Heart left ventricle (tissue), 16 donors: Measurements from ENCODE around the gene CTDSPL2. TPM values are rescaled to one million over a fixed set of nuclear protein-coding genes. Genes with fewer than 3 reads are reported as not detected.

Experiments
- ATAC-seq, 4 donors: fragments of 200-7000 bp; cut with Tn5 transposase; one replicate each; pipeline ENCODE4 v1.9.1; 2020 to 2022; ENCODE audit warnings: moderate library complexity in 4 of 4, mild to moderate bottlenecking in 3 of 4, moderate number of reproducible peaks in 1 of 4
- DNase-seq, 5 donors: peaks; one replicate each; pipeline ENCODE4 v3.0.0-alpha.2; 2020
- H3K27ac ChIP-seq, 12 donors: fragments of 200-600 bp; sonication (generic) in 4 of 12; one replicate each; pipeline versions ENCODE4 v1.5.0 to v1.8.0; 2016 to 2022; ENCODE audit warnings: mild to moderate bottlenecking in 2 of 12
- H3K27me3 ChIP-seq, 9 donors: fragments of 200-600 bp; sonication (generic) in 2 of 9; one replicate each; pipeline versions ENCODE4 v1.5.1 to v1.8.0; 2016 to 2022; ENCODE audit warnings: mild to moderate bottlenecking in 3 of 9
- H3K36me3 ChIP-seq, 9 donors: fragments of 200-600 bp; sonication (generic) in 2 of 9; one replicate each; pipeline versions ENCODE4 v1.5.0 to v1.8.0; 2018 to 2022; ENCODE audit warnings: mild to moderate bottlenecking in 2 of 9
- H3K4me1 ChIP-seq, 12 donors: fragments of 200-600 bp; sonication (generic) in 4 of 12; one replicate each; pipeline versions ENCODE4 v1.5.0 to v1.8.0; 2016 to 2022; ENCODE audit warnings: mild to moderate bottlenecking in 3 of 12
- H3K4me3 ChIP-seq, 12 donors: fragments of 200-600 bp; sonication (generic) in 4 of 12; one replicate each; pipeline versions ENCODE4 v1.5.0 to v1.8.0; 2017 to 2022; ENCODE audit warnings: mild to moderate bottlenecking in 9 of 12, moderate library complexity in 4 of 12
- H3K9me3 ChIP-seq, 12 donors: fragments of 200-600 bp; sonication (generic) in 4 of 12; one replicate each; pipeline versions ENCODE4 v1.5.0 to v1.8.0; 2016 to 2022; ENCODE audit warnings: mild to moderate bottlenecking in 1 of 12
- POLR2A ChIP-seq, 2 donors: fragments of 450-650 bp; IDR thresholded peaks; one replicate each; pipeline ENCODE4 v1.6.1; 2017; ENCODE audit warnings: antibody characterized with exemption in 2 of 2, mild to moderate bottlenecking in 2 of 2, moderate library complexity in 2 of 2
- WGBS, 4 donors: extraction: QIAGEN DNeasy Blood & Tissue Kit in 2 of 4; methylation state at CpG; one replicate each; pipeline versions ENCODE4 v1.1.5 to v1.1.7; 2013 to 2018; 5-methylcytosine and 5-hydroxymethylcytosine counted together
- intact Hi-C, 10 donors: fragments of 100-400 bp; cut with DNase I; formaldehyde crosslinking; loops; one replicate each; pipeline versions ENCODE4 v1.11.1 to v1.14.2; 2022
- polyA plus RNA-seq, 2 donors: library from polyadenylated mRNA; stranded (reverse); fragments of 200-250 nt; gene quantifications; one replicate each; pipeline ENCODE4 v1.2.3, GENCODE V29; 2013
- total RNA-seq, 9 donors: library from RNA; depleted of rRNA in 2 of 9; stranded (reverse); fragments of >200 nt in 2 of 9; fragmentation: NEBNext Ultra II Directional in 3 of 9; extraction: Animal tissue kit (Norgen Biotek cat#: 25700) in 3 of 9; gene quantifications; one replicate each; pipeline versions ENCODE4 v1.1.0 to v1.2.4, GENCODE V29; 2016 to 2023
- TF ChIP-seq, protein P1 (sequence below), 12 donors: fragments of 200-600 bp; sonication (generic) in 4 of 12; IDR thresholded peaks; one replicate each; pipeline versions ENCODE4 v1.5.0 to v1.8.0; 2018 to 2022; ENCODE audit warnings: antibody characterized with exemption in 12 of 12, mild to moderate bottlenecking in 5 of 12
- donor health status: ischemic (EF 13 %, LVEDD 7.1; RV severe dilation, severe dysfunction).
- donor health status: healthy with polysubstance abuse.
- donor health status: DM: no; HTN: yes; CAD: no.
- donor health status: DM: no; HTN: no; CAD: no.
- donor health status: ischemic (EF 25% LVEDD 6.9; RV normal size, moderate dysfunction).
- donor health status: ischemic (EF 25% LVEDD 5.7; RV mildly dilated, moderate dysfunction).
- donor health status: healthy.
- donor health status: DM: yes; HTN: yes; CAD: no.
- donor health status: ischemic (EF 35%, LVEDD 5.7; RV mildly dilated, moderate dysfunction).
- donor health status: nonischemic (EF 11% LVEDD 7.7; RV severe dilation, severe dysfunction).
- donor health status: DM: yes; HTN: yes; CAD: no.
- donor health status: PGD.
- donor health status: ischemic (EF 29% LVEDD 5.4; RV normal size, mild dysfunction).
- donor health status: nonischemic (EF 23%, LVEDD 6.1; RV moderate dilation, normal function).

CTDSPL2 gene
- total and polyA plus RNA-seq, 11 donors = 3.0 to 27.6 (median 18.3) TPM

DNA sequence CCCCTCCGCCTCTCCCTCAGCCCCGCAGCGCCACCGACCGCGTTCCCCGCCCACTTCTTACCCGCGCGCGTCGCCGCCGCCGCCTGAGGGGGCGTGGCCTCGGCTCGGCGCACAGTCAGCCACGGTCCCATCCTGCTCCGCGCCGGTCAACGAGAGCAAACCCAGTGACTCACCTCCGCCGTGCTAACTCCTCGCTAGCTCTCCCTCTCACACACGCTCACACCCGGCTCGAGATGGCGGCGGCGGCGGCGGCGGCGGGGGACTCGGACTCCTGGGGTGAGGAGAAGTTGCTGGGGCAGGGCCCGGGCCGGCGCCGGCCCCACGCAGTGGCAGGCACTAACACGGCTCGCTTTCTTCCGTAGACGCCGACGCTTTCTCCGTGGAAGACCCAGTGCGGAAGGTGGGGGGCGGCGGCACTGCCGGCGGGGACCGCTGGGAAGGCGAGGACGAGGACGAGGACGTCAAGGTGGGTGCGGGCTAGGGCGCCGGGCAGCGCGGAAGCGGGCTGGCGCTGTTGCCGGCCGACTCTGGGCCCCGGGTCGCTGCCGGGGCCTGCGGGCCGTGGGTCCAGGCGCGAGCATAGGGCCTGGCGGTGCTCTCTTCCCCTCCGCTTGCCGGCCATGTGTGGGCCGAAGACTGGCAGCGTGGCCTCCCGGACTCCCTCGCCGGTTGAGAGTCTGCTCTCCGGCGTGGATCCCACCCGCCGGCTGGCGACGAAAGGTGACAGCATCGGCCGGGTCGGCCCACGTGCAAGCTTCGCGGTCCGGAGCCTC lies 109.7 kb downstream of the CTDSPL2 start, which contains the start of gene EIF3J:
EIF3J (plus strand) TSS at position 186 of the 773 bp plus-strand sequence; CDS start at position 234, 48 bp downstream.
- WGBS, 4 donors = 0 to 1% (median 0%) methylated on average over 41 to 97 of the region's 97 CpGs
- Histone ChIP-seq H3K4me1 (peaks cover 5 to 46% (median 33%) of the 10 kb centered on the region in 12 donors), H3K4me3 (peak within 1 kb of the TSS; percentile 66 to 99 (median 94)), H3K9me3 (no peaks in the 10 kb centered on the region), H3K36me3 (peaks cover 0 to 41% (median 17%) of the 10 kb centered on the region in 9 donors), H3K27ac (peak within 1 kb of the TSS; percentile 83 to 99 (median 97)), H3K27me3 (no peaks in the 10 kb centered on the region)
- peak; percentile 96 to 97 (median 97) for DNase-seq
- peak in 1 of 2 donors; percentile 55 for TF ChIP-seq POLR2A (IDR thresholded peaks at IDR 0.05)
- TF ChIP-seq, protein P1, sequence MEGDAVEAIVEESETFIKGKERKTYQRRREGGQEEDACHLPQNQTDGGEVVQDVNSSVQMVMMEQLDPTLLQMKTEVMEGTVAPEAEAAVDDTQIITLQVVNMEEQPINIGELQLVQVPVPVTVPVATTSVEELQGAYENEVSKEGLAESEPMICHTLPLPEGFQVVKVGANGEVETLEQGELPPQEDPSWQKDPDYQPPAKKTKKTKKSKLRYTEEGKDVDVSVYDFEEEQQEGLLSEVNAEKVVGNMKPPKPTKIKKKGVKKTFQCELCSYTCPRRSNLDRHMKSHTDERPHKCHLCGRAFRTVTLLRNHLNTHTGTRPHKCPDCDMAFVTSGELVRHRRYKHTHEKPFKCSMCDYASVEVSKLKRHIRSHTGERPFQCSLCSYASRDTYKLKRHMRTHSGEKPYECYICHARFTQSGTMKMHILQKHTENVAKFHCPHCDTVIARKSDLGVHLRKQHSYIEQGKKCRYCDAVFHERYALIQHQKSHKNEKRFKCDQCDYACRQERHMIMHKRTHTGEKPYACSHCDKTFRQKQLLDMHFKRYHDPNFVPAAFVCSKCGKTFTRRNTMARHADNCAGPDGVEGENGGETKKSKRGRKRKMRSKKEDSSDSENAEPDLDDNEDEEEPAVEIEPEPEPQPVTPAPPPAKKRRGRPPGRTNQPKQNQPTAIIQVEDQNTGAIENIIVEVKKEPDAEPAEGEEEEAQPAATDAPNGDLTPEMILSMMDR (IDR thresholded peaks at IDR 0.05) = no peak
- intact Hi-C loops = loop anchor here in 3 of 10 donors (2.0 to 10.0 kb wide), 2 partner anchors 110 to 112 kb away; partner anchors contain the start of gene CTDSPL2 (in 3 of the 3)
- ATAC-seq = peak; percentile 93 to 97 (median 94)

DNA sequence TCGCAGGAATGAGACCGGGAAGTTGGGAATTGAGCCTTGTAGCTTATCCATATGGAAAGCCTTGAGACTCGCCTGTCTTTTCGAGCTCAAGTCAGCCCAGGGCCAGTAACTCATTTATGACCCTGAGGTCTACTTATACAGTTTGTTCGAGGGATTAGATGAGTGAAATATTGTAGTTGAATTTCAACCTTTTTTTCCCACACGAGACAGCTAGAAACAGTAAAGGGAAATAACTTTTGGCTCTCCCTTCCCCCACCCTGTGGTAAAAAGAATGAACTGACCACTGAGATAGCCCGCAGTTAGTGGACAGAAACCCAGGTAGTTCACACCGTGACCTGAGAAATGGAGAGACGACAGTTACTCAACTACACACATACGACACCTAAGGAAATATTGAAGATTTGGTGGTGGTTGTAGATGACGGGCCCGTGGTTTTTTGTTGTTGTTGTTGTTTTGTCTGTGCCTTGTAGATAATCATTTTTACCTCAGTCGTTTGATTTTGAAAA lies 110.4 kb downstream of the CTDSPL2 start:
- Histone ChIP-seq H3K27me3 (no peaks in the 10 kb centered on the region), H3K4me3 (peak overlapping the region; percentile 42 to 99 (median 94)), H3K9me3 (no peaks in the 10 kb centered on the region), H3K4me1 (peaks cover 5 to 51% (median 39%) of the 10 kb centered on the region in 12 donors), H3K27ac (peak overlapping the region; percentile 83 to 99 (median 97)), H3K36me3 (peaks cover 0 to 35% (median 17%) of the 10 kb centered on the region in 9 donors)
- DNase-seq = no peak
- intact Hi-C loops = loop anchor here in 3 of 10 donors (2.0 to 10.0 kb wide), 2 partner anchors 111 to 113 kb away; partner anchors contain the start of gene CTDSPL2 (in 3 of the 3)
- TF ChIP-seq, protein P1 (IDR thresholded peaks at IDR 0.05) = no peak
- TF ChIP-seq POLR2A (IDR thresholded peaks at IDR 0.05) = no peak
- WGBS, 4 donors = 8 to 19% (median 12%) methylated on average over 13 of the region's 13 CpGs
- ATAC-seq = no peak

DNA sequence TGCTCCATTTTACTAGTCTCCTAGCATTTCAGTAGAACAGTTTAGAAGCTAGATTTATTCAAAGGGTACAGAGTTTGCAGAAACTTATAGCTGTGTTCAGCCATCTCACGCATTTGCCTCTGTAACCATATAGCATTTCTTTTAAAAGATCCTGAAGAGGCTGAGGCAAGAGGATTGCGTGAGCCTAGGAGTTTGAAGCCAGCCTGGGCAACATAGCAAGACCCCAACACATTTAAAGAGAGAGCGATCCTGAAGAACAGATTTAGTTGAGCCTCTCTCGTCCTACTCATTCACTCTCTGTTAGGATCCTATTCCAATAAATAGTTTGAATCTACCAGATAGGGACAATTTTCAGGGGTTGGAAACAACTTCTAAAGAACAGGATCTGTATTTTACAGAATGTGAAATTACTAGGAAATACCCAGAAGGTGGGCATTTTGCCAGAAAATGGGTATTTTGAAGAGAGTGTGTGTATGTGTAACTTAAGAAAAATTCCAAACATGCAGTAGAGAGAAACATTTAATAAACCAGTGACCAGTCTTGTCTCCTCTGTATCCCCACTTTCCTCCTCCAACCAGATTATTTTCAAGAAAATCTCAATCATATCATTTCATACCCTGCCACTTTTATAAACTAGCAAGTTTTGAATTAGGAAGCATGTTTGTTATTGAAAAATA lies 114.0 kb downstream of the CTDSPL2 start:
- intact Hi-C loops = no loop called here
- ATAC-seq = no peak
- 93 to 98% (median 96%) methylated on average over 4 of the region's 4 CpGs for WGBS, 4 donors
- peaks cover 11 to 71% (median 49%) of the 10 kb centered on the region in 12 donors for H3K4me1 ChIP-seq
- H3K36me3 ChIP-seq = peaks cover 0 to 24% (median 17%) of the 10 kb centered on the region in 9 donors
- H3K27me3 ChIP-seq = no peaks in the 10 kb centered on the region
- H3K4me3 ChIP-seq = no peak overlapping the region
- no peak for DNase-seq
- H3K9me3 ChIP-seq = no peaks in the 10 kb centered on the region
- TF ChIP-seq, protein P1 (IDR thresholded peaks at IDR 0.05) = no peak
- no peak for TF ChIP-seq POLR2A (IDR thresholded peaks at IDR 0.05)
- H3K27ac ChIP-seq = peak overlapping the region in 3 of 12 donors; percentile 11 to 52 (median 16)
